GM23248 (cell line): ENCODE results near the gene RPH3AL. TPM values are rescaled to one million over a fixed set of nuclear protein-coding genes. Genes with fewer than 3 reads are reported as not detected.

ENCODE experiments used
- DNase-seq: peaks from one replicate; pipeline ENCODE4 v3.0.0-alpha.2; 2015
- H2AFZ ChIP-seq: fragments of 200-600 bp; sonication (generic); 2 replicates; pipeline ENCODE4 v1.6.1; 2016; ENCODE audit warnings: antibody characterized with exemption
- H3F3A ChIP-seq: fragments of 200-600 bp; sonication (generic); 2 replicates; pipeline ENCODE4 v1.6.1; 2016; ENCODE audit warnings: mild to moderate bottlenecking, antibody characterized with exemption, mixed run types; ENCODE audit not compliant: insufficient read depth
- H3K27ac ChIP-seq: fragments of 200-600 bp; sonication (generic); 2 replicates; pipeline ENCODE4 v1.5.1; 2016; ENCODE audit warnings: mild to moderate bottlenecking
- H3K27me3 ChIP-seq: fragments of 200-600 bp; sonication (generic); replicated peaks from 2 replicates; pipeline ENCODE4 v1.6.1; 2016; ENCODE audit warnings: mild to moderate bottlenecking; ENCODE audit not compliant: insufficient read depth
- H3K36me3 ChIP-seq: fragments of 200-600 bp; sonication (generic); 2 replicates; pipeline ENCODE4 v1.6.1; 2016; ENCODE audit warnings: low read depth, mild to moderate bottlenecking
- H3K4me1 ChIP-seq: fragments of 200-600 bp; sonication (generic); 2 replicates; pipeline ENCODE4 v1.6.1; 2016; ENCODE audit warnings: mild to moderate bottlenecking; ENCODE audit not compliant: insufficient read depth
- H3K4me2 ChIP-seq: fragments of 200-600 bp; sonication (generic); one replicate; pipeline ENCODE4 v1.6.1; 2016; ENCODE audit warnings: mild to moderate bottlenecking; ENCODE audit not compliant: unreplicated experiment
- H3K4me3 ChIP-seq: fragments of 200-600 bp; sonication (generic); 2 replicates; pipeline ENCODE4 v1.5.1; 2016; ENCODE audit warnings: mild to moderate bottlenecking
- H3K79me2 ChIP-seq: fragments of 200-600 bp; sonication (generic); 2 replicates; pipeline ENCODE4 v1.6.1; 2016; ENCODE audit warnings: mild to moderate bottlenecking; ENCODE audit not compliant: insufficient read depth
- H3K9ac ChIP-seq: fragments of 200-600 bp; sonication (generic); 2 replicates; pipeline ENCODE4 v1.6.1; 2016; ENCODE audit warnings: mild to moderate bottlenecking
- H3K9me2 ChIP-seq: fragments of 200-600 bp; sonication (generic); 2 replicates; pipeline ENCODE4 v1.6.1; 2016; ENCODE audit warnings: mixed run types, mild to moderate bottlenecking, moderate library complexity; ENCODE audit not compliant: insufficient read depth
- H3K9me3 ChIP-seq: fragments of 200-600 bp; sonication (generic); one replicate; pipeline ENCODE4 v1.6.1; 2017; ENCODE audit warnings: low read depth
- H4K20me1 ChIP-seq: fragments of 200-600 bp; sonication (generic); 2 replicates; pipeline ENCODE4 v1.6.0; 2016; ENCODE audit not compliant: insufficient read depth
- EZH2 ChIP-seq: fragments of 200-600 bp; sonication (generic); IDR thresholded peaks from 2 replicates; pipeline ENCODE4 v1.6.1; 2018; ENCODE audit warnings: antibody characterized with exemption, mild to moderate bottlenecking; ENCODE audit not compliant: insufficient read depth, poor library complexity, severe bottlenecking
- EZH2phosphoT487 ChIP-seq: fragments of 200-600 bp; sonication (generic); IDR thresholded peaks from 2 replicates; pipeline ENCODE4 v1.6.1; 2018; ENCODE audit warnings: antibody characterized with exemption, moderate library complexity, mild to moderate bottlenecking, low read depth; ENCODE audit not compliant: insufficient read depth
- WGBS, 2 experiments: methylation state at CpG; one replicate each; pipeline ENCODE4 v1.1.6; 2015 to 2017; ENCODE audit warnings: low lambda C conversion rate in 2 of 2, low coverage in 1 of 2; ENCODE audit errors: missing lambda C conversion rate in 2 of 2; 5-methylcytosine and 5-hydroxymethylcytosine counted together
- in situ Hi-C: fragments of 300-500 bp; cut with MboI; formaldehyde crosslinking; loops from 2 replicates; pipeline ENCODE4 v1.15.0; 2020
- polyA plus RNA-seq: library from polyadenylated mRNA; unstranded; fragments of >200 nt; fragmentation: Nextera tagmentation; extraction: Ambion mirVana; gene quantifications from 2 replicates; pipeline ENCODE4 v1.2.1, GENCODE V29; 2016
- total RNA-seq: library from RNA; depleted of rRNA; stranded (reverse); fragments of >200 nt; shearing (Covaris generic); gene quantifications from 2 replicates; pipeline ENCODE4 v1.2.3, GENCODE V29; 2014

The RPH3AL gene
- total and polyA plus RNA-seq, 2 experiments from 2014 or later, result 2.7 to 5.2 TPM

GRCh38 chr17:279776-280175, 72.8 kb downstream of the RPH3AL start:
- Histone ChIP-seq H3K4me1 (no peaks in the 10 kb centered on the region), H3K4me2 (no peak overlapping the region), H2AFZ (no peak overlapping the region), H3K27me3 (no peaks in the 10 kb centered on the region), H3K36me3 (no peaks in the 10 kb centered on the region), H3F3A (no peaks in the 10 kb centered on the region), H3K9me2 (no peaks in the 10 kb centered on the region), H3K27ac (no peak overlapping the region), H3K4me3 (no peak overlapping the region), H3K79me2 (no peaks in the 10 kb centered on the region), H3K9me3 (no peaks in the 10 kb centered on the region), H3K9ac (no peak overlapping the region), H4K20me1 (no peaks in the 10 kb centered on the region)
- WGBS, 2 experiments, result 46 to 60% methylated on average over 4 of the region's 4 CpGs
- in situ Hi-C loops, result no loop called here
- DNase-seq, result no peak
- TF ChIP-seq EZH2 (no peak), EZH2phosphoT487 (no peak)

GRCh38 chr17:279331-279730, 73.3 kb downstream of the RPH3AL start:
- Histone ChIP-seq H3K9ac (no peak overlapping the region), H3K27ac (no peak overlapping the region), H2AFZ (no peak overlapping the region), H3K9me3 (no peaks in the 10 kb centered on the region), H3K4me3 (no peak overlapping the region), H4K20me1 (no peaks in the 10 kb centered on the region), H3K36me3 (no peaks in the 10 kb centered on the region), H3F3A (no peaks in the 10 kb centered on the region), H3K79me2 (no peaks in the 10 kb centered on the region), H3K9me2 (no peaks in the 10 kb centered on the region), H3K4me1 (no peaks in the 10 kb centered on the region), H3K27me3 (no peaks in the 10 kb centered on the region), H3K4me2 (no peak overlapping the region)
- no peak for TF ChIP-seq EZH2
- no peak for TF ChIP-seq EZH2phosphoT487
- in situ Hi-C loops, result no loop called here
- DNase-seq, result no peak
- 73 to 78% methylated on average over 4 of the region's 4 CpGs for WGBS, 2 experiments

GRCh38 chr17:278676-279059, 73.9 kb downstream of the RPH3AL start:
- TF ChIP-seq EZH2phosphoT487 (no peak), EZH2 (no peak)
- no peak for DNase-seq
- 62 to 70% methylated on average over 5 of the region's 5 CpGs for WGBS, 2 experiments
- no peaks in the 10 kb centered on the region for H3K79me2 ChIP-seq
- in situ Hi-C loops, result no loop called here
- H3K4me2 ChIP-seq, result no peak overlapping the region
- no peak overlapping the region for H3K4me3 ChIP-seq
- no peaks in the 10 kb centered on the region for H4K20me1 ChIP-seq
- H3K4me1 ChIP-seq, result no peaks in the 10 kb centered on the region
- H3K36me3 ChIP-seq, result no peaks in the 10 kb centered on the region
- H3K27me3 ChIP-seq, result no peaks in the 10 kb centered on the region
- H3K27ac ChIP-seq, result no peak overlapping the region
- no peaks in the 10 kb centered on the region for H3K9me3 ChIP-seq
- no peaks in the 10 kb centered on the region for H3F3A ChIP-seq
- H3K9ac ChIP-seq, result no peak overlapping the region
- H3K9me2 ChIP-seq, result no peaks in the 10 kb centered on the region
- no peak overlapping the region for H2AFZ ChIP-seq

GRCh38 chr17:278055-278675, 74.4 kb downstream of the RPH3AL start:
- H2AFZ ChIP-seq, result no peak overlapping the region
- H3K27me3 ChIP-seq, result no peaks in the 10 kb centered on the region
- no peaks in the 10 kb centered on the region for H3K9me2 ChIP-seq
- no peak overlapping the region for H3K4me3 ChIP-seq
- H3K27ac ChIP-seq, result no peak overlapping the region
- H3K9ac ChIP-seq, result no peak overlapping the region
- no peaks in the 10 kb centered on the region for H3K9me3 ChIP-seq
- no peaks in the 10 kb centered on the region for H4K20me1 ChIP-seq
- in situ Hi-C loops, result no loop called here
- WGBS, 2 experiments, result 77 to 78% methylated on average over 12 of the region's 12 CpGs
- no peaks in the 10 kb centered on the region for H3F3A ChIP-seq
- H3K36me3 ChIP-seq, result no peaks in the 10 kb centered on the region
- H3K4me2 ChIP-seq, result no peak overlapping the region
- no peak for DNase-seq
- no peaks in the 10 kb centered on the region for H3K79me2 ChIP-seq
- TF ChIP-seq EZH2 (no peak), EZH2phosphoT487 (no peak)
- no peaks in the 10 kb centered on the region for H3K4me1 ChIP-seq

GRCh38 chr17:274902-275301, 77.7 kb downstream of the RPH3AL start:
- H3K27me3 ChIP-seq, result no peaks in the 10 kb centered on the region
- H3F3A ChIP-seq, result no peaks in the 10 kb centered on the region
- in situ Hi-C loops, result no loop called here
- no peaks in the 10 kb centered on the region for H3K4me1 ChIP-seq
- 21 to 25% methylated on average over 5 of the region's 5 CpGs for WGBS, 2 experiments
- no peaks in the 10 kb centered on the region for H4K20me1 ChIP-seq
- H3K4me3 ChIP-seq, result no peak overlapping the region
- no peak overlapping the region for H3K9ac ChIP-seq
- H3K9me3 ChIP-seq, result no peaks in the 10 kb centered on the region
- no peak for TF ChIP-seq EZH2
- TF ChIP-seq EZH2phosphoT487, result no peak
- no peak for DNase-seq
- no peaks in the 10 kb centered on the region for H3K36me3 ChIP-seq
- H3K9me2 ChIP-seq, result no peaks in the 10 kb centered on the region
- H3K4me2 ChIP-seq, result no peak overlapping the region
- H2AFZ ChIP-seq, result no peak overlapping the region
- no peak overlapping the region for H3K27ac ChIP-seq
- H3K79me2 ChIP-seq, result no peaks in the 10 kb centered on the region
